H9 (cell line): ENCODE data around the gene DICER1. TPM values are rescaled to one million over a fixed set of nuclear protein-coding genes. Genes with fewer than 3 reads are reported as not detected.

ENCODE experiments used
- DNase-seq: peaks from one replicate; pipeline ENCODE4 v3.0.0-alpha.2; 2017
- H2AFZ ChIP-seq: one replicate; pipeline ENCODE4 v1.6.1; 2013; ENCODE audit warnings: mild to moderate bottlenecking, low read length, control low read depth, moderate library complexity
- H2AK5ac ChIP-seq: 2 replicates; pipeline ENCODE4 v1.6.1; 2013; ENCODE audit warnings: low read length, control low read depth, mixed read lengths; ENCODE audit not compliant: insufficient read length
- H2BK120ac ChIP-seq: one replicate; pipeline ENCODE4 v1.6.1; 2013; ENCODE audit warnings: low read depth, mild to moderate bottlenecking, low read length, control low read depth, inconsistent platforms; ENCODE audit not compliant: poor library complexity, severe bottlenecking
- H2BK12ac ChIP-seq: 2 replicates; pipeline ENCODE4 v1.6.1; 2013; ENCODE audit warnings: low read length, control low read depth, mixed read lengths, low read depth; ENCODE audit not compliant: insufficient read length
- H2BK15ac ChIP-seq: 2 replicates; pipeline ENCODE4 v1.6.1; 2013; ENCODE audit warnings: low read depth, low read length, control low read depth
- H2BK20ac ChIP-seq: one replicate; pipeline ENCODE4 v1.6.1; 2013; ENCODE audit warnings: low read depth, mild to moderate bottlenecking, low read length, control low read depth, inconsistent platforms; ENCODE audit not compliant: poor library complexity, severe bottlenecking
- H2BK5ac ChIP-seq: 2 replicates; pipeline ENCODE4 v1.6.1; 2013; ENCODE audit warnings: low read length, control low read depth, mixed read lengths; ENCODE audit not compliant: insufficient read length
- H3K14ac ChIP-seq: 2 replicates; pipeline ENCODE4 v1.6.1; 2013; ENCODE audit warnings: low read length, control low read depth; ENCODE audit not compliant: insufficient read depth
- H3K18ac ChIP-seq: 2 replicates; pipeline ENCODE4 v1.6.1; 2013; ENCODE audit warnings: low read depth, mild to moderate bottlenecking, mixed read lengths, low read length, control low read depth; ENCODE audit not compliant: insufficient read length
- H3K23ac ChIP-seq: 2 replicates; pipeline ENCODE4 v1.6.1; 2013; ENCODE audit warnings: low read length, control low read depth, mixed read lengths, low read depth; ENCODE audit not compliant: insufficient read length
- H3K23me2 ChIP-seq: 2 replicates; pipeline ENCODE4 v1.6.1; 2013; ENCODE audit warnings: low read depth, mild to moderate bottlenecking, mixed read lengths, low read length, control low read depth; ENCODE audit not compliant: insufficient read length, poor library complexity, severe bottlenecking
- H3K27ac ChIP-seq: 2 replicates; pipeline ENCODE4 v1.5.1; 2013; ENCODE audit warnings: low read length, control low read depth, mixed read lengths, low read depth; ENCODE audit not compliant: insufficient read length
- H3K27me3 ChIP-seq: 2 replicates; pipeline ENCODE4 v1.6.1; 2013; ENCODE audit warnings: low read length, control low read depth, inconsistent platforms; ENCODE audit not compliant: insufficient read depth
- H3K4ac ChIP-seq: 2 replicates; pipeline ENCODE4 v1.6.1; 2013; ENCODE audit warnings: low read depth, mild to moderate bottlenecking, control low read depth, inconsistent platforms, low read length, moderate library complexity
- H3K4me1 ChIP-seq: 2 replicates; pipeline ENCODE4 v1.6.1; 2013; ENCODE audit warnings: low read length, control low read depth, inconsistent platforms; ENCODE audit not compliant: insufficient read depth
- H3K4me2 ChIP-seq: 2 replicates; pipeline ENCODE4 v1.6.1; 2013; ENCODE audit warnings: low read length, control low read depth, mixed read lengths; ENCODE audit not compliant: insufficient read length, insufficient read depth
- H3K56ac ChIP-seq: 2 replicates; pipeline ENCODE4 v1.6.1; 2013; ENCODE audit warnings: low read depth, mild to moderate bottlenecking, mixed read lengths, low read length, control low read depth; ENCODE audit not compliant: insufficient read length
- H3K79me1 ChIP-seq: 2 replicates; pipeline ENCODE4 v1.6.1; 2013; ENCODE audit warnings: low read depth, mild to moderate bottlenecking, moderate library complexity, low read length, control low read depth, inconsistent platforms; ENCODE audit not compliant: insufficient read depth, poor library complexity, severe bottlenecking
- H3K79me2 ChIP-seq: 2 replicates; pipeline ENCODE4 v1.6.1; 2013; ENCODE audit warnings: low read length, control low read depth, inconsistent platforms; ENCODE audit not compliant: insufficient read depth
- H3K9ac ChIP-seq: 2 replicates; pipeline ENCODE4 v1.6.1; 2013; ENCODE audit warnings: low read length, control low read depth, mixed read lengths; ENCODE audit not compliant: insufficient read length; ENCODE audit errors: extremely low read depth
- H3K9me3 ChIP-seq: one replicate; pipeline ENCODE4 v1.6.1; 2013; ENCODE audit warnings: low read depth, low read length, inconsistent platforms; ENCODE audit not compliant: control insufficient read depth
- H3T11ph ChIP-seq: one replicate; pipeline ENCODE4 v1.6.1; 2013; ENCODE audit warnings: mild to moderate bottlenecking, low read length, control low read depth, inconsistent platforms
- H4K20me1 ChIP-seq: one replicate; pipeline ENCODE4 v1.6.1; 2013; ENCODE audit not compliant: control insufficient read depth, insufficient read length, insufficient read depth
- H4K5ac ChIP-seq: 2 replicates; pipeline ENCODE4 v1.6.1; 2013; ENCODE audit warnings: low read depth, mild to moderate bottlenecking, mixed read lengths, low read length, control low read depth; ENCODE audit not compliant: insufficient read length
- H4K8ac ChIP-seq: replicated peaks from 2 replicates; pipeline ENCODE4 v1.6.1; 2013; ENCODE audit warnings: low read length, control low read depth, mixed read lengths, low read depth; ENCODE audit not compliant: insufficient read length
- H4K91ac ChIP-seq: 2 replicates; pipeline ENCODE4 v1.6.1; 2013; ENCODE audit warnings: low read depth, mild to moderate bottlenecking, moderate library complexity, mixed read lengths, low read length, control low read depth; ENCODE audit not compliant: insufficient read length
- H3K27ac Mint-ChIP-seq, 3 experiments: 2 replicates in 2 of 3; 3 replicates in 1 of 3; pipeline ENCODE4 v1.8.0; 2020 to 2021; ENCODE audit warnings: mixed read lengths in 3 of 3, mild to moderate bottlenecking in 1 of 3, moderate library complexity in 1 of 3
- H3K27me3 Mint-ChIP-seq: 2 replicates; pipeline ENCODE4 v1.8.0; 2021; ENCODE audit warnings: low read depth, mild to moderate bottlenecking, moderate library complexity, mixed read lengths
- H3K36me3 Mint-ChIP-seq, 3 experiments: 2 replicates in 2 of 3; 3 replicates in 1 of 3; pipeline ENCODE4 v1.8.0; 2020 to 2021; ENCODE audit warnings: low read depth in 3 of 3, mixed read lengths in 3 of 3; ENCODE audit not compliant: insufficient read depth in 1 of 3
- H3K4me1 Mint-ChIP-seq, 2 experiments: 2 replicates each; pipeline ENCODE4 v1.8.0; 2020; ENCODE audit warnings: mixed read lengths in 2 of 2
- H3K4me3 Mint-ChIP-seq, 2 experiments: 2 replicates in 1 of 2; 3 replicates in 1 of 2; pipeline ENCODE4 v1.8.0; 2020 to 2021; ENCODE audit warnings: mild to moderate bottlenecking in 2 of 2, mixed read lengths in 2 of 2, moderate library complexity in 1 of 2
- H3K9me3 Mint-ChIP-seq, 2 experiments: 2 replicates in 1 of 2; 3 replicates in 1 of 2; pipeline ENCODE4 v1.8.0; 2020; ENCODE audit warnings: mild to moderate bottlenecking in 2 of 2, mixed read lengths in 2 of 2, moderate library complexity in 1 of 2
- WGBS: extraction: QIAGEN DNeasy Blood & Tissue Kit; methylation state at CpG from one replicate; pipeline ENCODE4 v1.1.7; 2013; ENCODE audit warnings: missing lambda C conversion rate, low lambda C conversion rate, mixed read lengths; ENCODE audit not compliant: insufficient read length; ENCODE audit errors: extremely low coverage; 5-methylcytosine and 5-hydroxymethylcytosine counted together
- total RNA-seq: library from RNA; stranded (reverse); gene quantifications from 2 replicates; pipeline ENCODE4 v1.2.1, GENCODE V29; 2021
- TF ChIP-seq, protein P1 (sequence below): fragments of 200-600 bp; sonication (generic); conservative IDR thresholded peaks from 3 replicates; pipeline ENCODE4 v1.8.0; 2021; ENCODE audit warnings: antibody characterized with exemption, mild to moderate bottlenecking

DICER1 gene
- total RNA-seq, 1 experiment from 2014 or later = 57.0 TPM

GRCh38 chr14:95185033-95185766, 27.9 kb upstream of the DICER1 start:
- no peaks in the 10 kb centered on the region for H3K79me1 ChIP-seq
- no peak overlapping the region for H3K4me2 ChIP-seq
- no peak overlapping the region for H3K4ac ChIP-seq
- no peak overlapping the region for H3K4me3 Mint-ChIP-seq
- TF ChIP-seq, protein P1, sequence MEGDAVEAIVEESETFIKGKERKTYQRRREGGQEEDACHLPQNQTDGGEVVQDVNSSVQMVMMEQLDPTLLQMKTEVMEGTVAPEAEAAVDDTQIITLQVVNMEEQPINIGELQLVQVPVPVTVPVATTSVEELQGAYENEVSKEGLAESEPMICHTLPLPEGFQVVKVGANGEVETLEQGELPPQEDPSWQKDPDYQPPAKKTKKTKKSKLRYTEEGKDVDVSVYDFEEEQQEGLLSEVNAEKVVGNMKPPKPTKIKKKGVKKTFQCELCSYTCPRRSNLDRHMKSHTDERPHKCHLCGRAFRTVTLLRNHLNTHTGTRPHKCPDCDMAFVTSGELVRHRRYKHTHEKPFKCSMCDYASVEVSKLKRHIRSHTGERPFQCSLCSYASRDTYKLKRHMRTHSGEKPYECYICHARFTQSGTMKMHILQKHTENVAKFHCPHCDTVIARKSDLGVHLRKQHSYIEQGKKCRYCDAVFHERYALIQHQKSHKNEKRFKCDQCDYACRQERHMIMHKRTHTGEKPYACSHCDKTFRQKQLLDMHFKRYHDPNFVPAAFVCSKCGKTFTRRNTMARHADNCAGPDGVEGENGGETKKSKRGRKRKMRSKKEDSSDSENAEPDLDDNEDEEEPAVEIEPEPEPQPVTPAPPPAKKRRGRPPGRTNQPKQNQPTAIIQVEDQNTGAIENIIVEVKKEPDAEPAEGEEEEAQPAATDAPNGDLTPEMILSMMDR = no peak
- H3K9me3 Mint-ChIP-seq = peaks cover 10 to 17% of the 10 kb centered on the region in 2 experiments; a peak in 4 of 5 replicates
- no peak overlapping the region for H4K91ac ChIP-seq
- no peak overlapping the region for H2AFZ ChIP-seq
- H4K5ac ChIP-seq = no peak overlapping the region
- no peak overlapping the region for H2BK120ac ChIP-seq
- H3K9me3 ChIP-seq = no peaks in the 10 kb centered on the region
- H2BK5ac ChIP-seq = no peak overlapping the region
- H3K18ac ChIP-seq = no peak overlapping the region
- no peak overlapping the region for H2BK20ac ChIP-seq
- H4K8ac ChIP-seq = no peak overlapping the region
- H2BK12ac ChIP-seq = no peak overlapping the region
- no peaks in the 10 kb centered on the region for H3K27me3 ChIP-seq
- H3K36me3 Mint-ChIP-seq = peaks cover 4 to 17% (median 5%) of the 10 kb centered on the region in 3 experiments; a peak in 5 of 7 replicates
- H3T11ph ChIP-seq = no peak overlapping the region
- no peak for DNase-seq
- no peak overlapping the region for H2BK15ac ChIP-seq
- no peak overlapping the region for H2AK5ac ChIP-seq
- H3K9ac ChIP-seq = no peak overlapping the region
- H3K4me1 ChIP-seq = no peaks in the 10 kb centered on the region; the same call in 1 of the 2 replicates
- no peaks in the 10 kb centered on the region for H3K79me2 ChIP-seq
- H3K14ac ChIP-seq = no peak overlapping the region
- H3K23ac ChIP-seq = no peak overlapping the region
- no CpG with 5 or more reads among the region's 12 CpGs for WGBS
- peaks cover 14 to 16% of the 10 kb centered on the region in 2 experiments for H3K4me1 Mint-ChIP-seq
- H3K27me3 Mint-ChIP-seq = peaks cover 4% of the 10 kb centered on the region
- no peak overlapping the region for H3K27ac ChIP-seq
- H3K23me2 ChIP-seq = no peaks in the 10 kb centered on the region
- no peak overlapping the region for H3K27ac Mint-ChIP-seq
- H4K20me1 ChIP-seq = no peaks in the 10 kb centered on the region
- no peak overlapping the region for H3K56ac ChIP-seq
